GM23338 (cell line): ENCODE data around the gene WWOX. TPM values are rescaled to one million over a fixed set of nuclear protein-coding genes. Genes with fewer than 3 reads are reported as not detected.

ENCODE experiments used
- ATAC-seq: fragments of 200-7000 bp; cut with Tn5 transposase; 3 replicates; pipeline ENCODE4 v1.9.1; 2020
- DNase-seq: peaks from one replicate; pipeline ENCODE4 v3.0.0-alpha.2; 2015; ENCODE audit warnings: low spot score
- H2AFZ ChIP-seq: fragments of 200-600 bp; sonication (generic); 2 replicates; pipeline ENCODE4 v1.8.0; 2016; ENCODE audit warnings: antibody characterized with exemption, mild to moderate bottlenecking, moderate library complexity
- H3F3A ChIP-seq: fragments of 200-600 bp; sonication (generic); replicated peaks from 2 replicates; pipeline ENCODE4 v1.8.0; 2017; ENCODE audit warnings: antibody characterized with exemption, mixed run types, low read depth
- H3K27ac ChIP-seq: fragments of 200-600 bp; sonication (generic); 2 replicates; pipeline ENCODE4 v1.6.1; 2016; ENCODE audit warnings: low read depth
- H3K27me3 ChIP-seq: fragments of 200-600 bp; sonication (generic); 2 replicates; pipeline ENCODE4 v1.8.0; 2016; ENCODE audit warnings: mild to moderate bottlenecking, mixed run types, moderate library complexity; ENCODE audit not compliant: insufficient read depth
- H3K36me3 ChIP-seq: fragments of 200-600 bp; sonication (generic); 2 replicates; pipeline ENCODE4 v1.8.0; 2016; ENCODE audit warnings: mild to moderate bottlenecking; ENCODE audit not compliant: insufficient read depth
- H3K4me1 ChIP-seq: fragments of 200-600 bp; sonication (generic); 2 replicates; pipeline ENCODE4 v1.8.0; 2016; ENCODE audit warnings: mild to moderate bottlenecking, moderate library complexity; ENCODE audit not compliant: insufficient read depth
- H3K4me2 ChIP-seq: fragments of 200-600 bp; sonication (generic); 2 replicates; pipeline ENCODE4 v1.7.1; 2017; ENCODE audit warnings: mixed run types
- H3K4me3 ChIP-seq: fragments of 200-600 bp; sonication (generic); 2 replicates; pipeline ENCODE4 v1.6.1; 2016; ENCODE audit warnings: mixed run types
- H3K79me2 ChIP-seq: fragments of 200-600 bp; sonication (generic); replicated peaks from 2 replicates; pipeline ENCODE4 v1.8.0; 2017; ENCODE audit warnings: mild to moderate bottlenecking; ENCODE audit not compliant: insufficient read depth
- H3K9me2 ChIP-seq: fragments of 200-600 bp; sonication (generic); 2 replicates; pipeline ENCODE4 v1.8.0; 2017; ENCODE audit not compliant: insufficient read depth
- H4K20me1 ChIP-seq: fragments of 200-600 bp; sonication (generic); replicated peaks from 2 replicates; pipeline ENCODE4 v1.8.0; 2017; ENCODE audit warnings: mild to moderate bottlenecking; ENCODE audit not compliant: insufficient read depth
- H3K27ac Mint-ChIP-seq: 2 replicates; pipeline ENCODE4 v1.8.0; 2020; ENCODE audit warnings: inconsistent platforms, mild to moderate bottlenecking, moderate library complexity, mixed read lengths
- H3K27me3 Mint-ChIP-seq: 3 replicates; pipeline ENCODE4 v1.8.0; 2022; ENCODE audit warnings: low read depth, mild to moderate bottlenecking, moderate library complexity, mixed read lengths, inconsistent platforms; ENCODE audit not compliant: insufficient read depth, poor library complexity
- H3K36me3 Mint-ChIP-seq: 3 replicates; pipeline ENCODE4 v1.8.0; 2021; ENCODE audit warnings: low read depth, mild to moderate bottlenecking, inconsistent platforms, moderate library complexity, mixed read lengths
- H3K4me1 Mint-ChIP-seq: 3 replicates; pipeline ENCODE4 v1.8.0; 2020; ENCODE audit warnings: mild to moderate bottlenecking, inconsistent platforms, mixed read lengths
- H3K4me3 Mint-ChIP-seq: 3 replicates; pipeline ENCODE4 v1.8.0; 2021; ENCODE audit warnings: moderate library complexity, mild to moderate bottlenecking, inconsistent platforms, mixed read lengths
- H3K9me3 Mint-ChIP-seq: 3 replicates; pipeline ENCODE4 v1.8.0; 2020; ENCODE audit warnings: moderate library complexity, mild to moderate bottlenecking, inconsistent platforms, mixed read lengths
- CREB1 ChIP-seq: fragments of 250-450 bp; sonication (Bioruptor Pico); IDR thresholded peaks from 2 replicates; pipeline ENCODE4 v1.5.0; 2020; ENCODE audit warnings: low read depth, mild to moderate bottlenecking, moderate library complexity
- ETS1 ChIP-seq: IDR thresholded peaks from 2 replicates; pipeline ENCODE4 v1.6.1; 2016; ENCODE audit warnings: antibody characterized with exemption
- EZH2 ChIP-seq: fragments of 200-600 bp; sonication (generic); IDR thresholded peaks from one replicate; pipeline ENCODE4 v1.8.0; 2017; ENCODE audit warnings: antibody characterized with exemption, mild to moderate bottlenecking, low read depth; ENCODE audit not compliant: unreplicated experiment
- EZH2phosphoT487 ChIP-seq: fragments of 200-600 bp; sonication (generic); IDR thresholded peaks from one replicate; pipeline ENCODE4 v1.8.1; 2018; ENCODE audit warnings: antibody characterized with exemption; ENCODE audit not compliant: unreplicated experiment
- JUNB ChIP-seq: IDR thresholded peaks from one replicate; pipeline ENCODE4 v1.6.1; 2016; ENCODE audit warnings: antibody characterized with exemption; ENCODE audit not compliant: unreplicated experiment
- NANOG ChIP-seq: IDR thresholded peaks from 2 replicates; pipeline ENCODE4 v1.6.1; 2016; ENCODE audit warnings: antibody characterized with exemption, borderline replicate concordance
- POLR2AphosphoS5 ChIP-seq: IDR thresholded peaks from 2 replicates; pipeline ENCODE4 v1.6.1; 2016; ENCODE audit warnings: antibody characterized with exemption, low read depth
- REST ChIP-seq: IDR thresholded peaks from one replicate; pipeline ENCODE4 v1.6.1; 2018; ENCODE audit warnings: antibody characterized with exemption; ENCODE audit not compliant: unreplicated experiment
- STAT1 ChIP-seq: IDR thresholded peaks from one replicate; pipeline ENCODE4 v1.6.1; 2016; ENCODE audit warnings: antibody characterized with exemption; ENCODE audit not compliant: unreplicated experiment
- ZNF114 ChIP-seq: fragments of 250-450 bp; sonication (Bioruptor Pico); IDR thresholded peaks from 2 replicates; pipeline ENCODE4 v1.5.0; 2020; ENCODE audit warnings: mild to moderate bottlenecking, moderate library complexity
- ZNF331 ChIP-seq: fragments of 250-450 bp; sonication (Bioruptor Pico); IDR thresholded peaks from 2 replicates; pipeline ENCODE4 v1.5.0; 2020; ENCODE audit warnings: low read depth, mild to moderate bottlenecking, moderate library complexity
- polyA plus RNA-seq: library from polyadenylated mRNA; unstranded; fragments of >200 nt; fragmentation: Nextera tagmentation; extraction: Ambion mirVana; gene quantifications from 2 replicates; pipeline ENCODE4 v1.2.1, GENCODE V29; 2016
- total RNA-seq: library from RNA; depleted of rRNA; stranded (reverse); fragments of >200 nt; shearing (Covaris generic); gene quantifications from 2 replicates; pipeline ENCODE4 v1.2.3, GENCODE V29; 2014
- TF ChIP-seq, protein P1 (sequence below), 2 experiments: fragments of 200-600 bp in 1 of 2; sonication (generic) in 1 of 2; conservative IDR thresholded peaks; 2 replicates each; pipeline versions ENCODE4 v1.5.1 to v1.6.1; 2016 to 2017; ENCODE audit warnings: antibody characterized with exemption in 2 of 2, low read depth in 2 of 2, mild to moderate bottlenecking in 2 of 2, moderate library complexity in 1 of 2
- TF ChIP-seq, protein P2 (sequence below): fragments of 250-450 bp; sonication (Bioruptor Pico); IDR thresholded peaks from 2 replicates; pipeline ENCODE4 v1.5.0; 2020; ENCODE audit warnings: mild to moderate bottlenecking, moderate library complexity

Gene WWOX
- total and polyA plus RNA-seq, 2 experiments from 2014 or later, result 10.0 to 19.3 TPM

- no peak for TF ChIP-seq JUNB
- no peak for TF ChIP-seq REST
- TF ChIP-seq, protein P1, sequence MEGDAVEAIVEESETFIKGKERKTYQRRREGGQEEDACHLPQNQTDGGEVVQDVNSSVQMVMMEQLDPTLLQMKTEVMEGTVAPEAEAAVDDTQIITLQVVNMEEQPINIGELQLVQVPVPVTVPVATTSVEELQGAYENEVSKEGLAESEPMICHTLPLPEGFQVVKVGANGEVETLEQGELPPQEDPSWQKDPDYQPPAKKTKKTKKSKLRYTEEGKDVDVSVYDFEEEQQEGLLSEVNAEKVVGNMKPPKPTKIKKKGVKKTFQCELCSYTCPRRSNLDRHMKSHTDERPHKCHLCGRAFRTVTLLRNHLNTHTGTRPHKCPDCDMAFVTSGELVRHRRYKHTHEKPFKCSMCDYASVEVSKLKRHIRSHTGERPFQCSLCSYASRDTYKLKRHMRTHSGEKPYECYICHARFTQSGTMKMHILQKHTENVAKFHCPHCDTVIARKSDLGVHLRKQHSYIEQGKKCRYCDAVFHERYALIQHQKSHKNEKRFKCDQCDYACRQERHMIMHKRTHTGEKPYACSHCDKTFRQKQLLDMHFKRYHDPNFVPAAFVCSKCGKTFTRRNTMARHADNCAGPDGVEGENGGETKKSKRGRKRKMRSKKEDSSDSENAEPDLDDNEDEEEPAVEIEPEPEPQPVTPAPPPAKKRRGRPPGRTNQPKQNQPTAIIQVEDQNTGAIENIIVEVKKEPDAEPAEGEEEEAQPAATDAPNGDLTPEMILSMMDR (conservative IDR thresholded peaks at IDR 0.05; ENCODE audit: low read depth in 2 of 2), result no peak
- TF ChIP-seq NANOG, result no peak
- TF ChIP-seq, protein P2, sequence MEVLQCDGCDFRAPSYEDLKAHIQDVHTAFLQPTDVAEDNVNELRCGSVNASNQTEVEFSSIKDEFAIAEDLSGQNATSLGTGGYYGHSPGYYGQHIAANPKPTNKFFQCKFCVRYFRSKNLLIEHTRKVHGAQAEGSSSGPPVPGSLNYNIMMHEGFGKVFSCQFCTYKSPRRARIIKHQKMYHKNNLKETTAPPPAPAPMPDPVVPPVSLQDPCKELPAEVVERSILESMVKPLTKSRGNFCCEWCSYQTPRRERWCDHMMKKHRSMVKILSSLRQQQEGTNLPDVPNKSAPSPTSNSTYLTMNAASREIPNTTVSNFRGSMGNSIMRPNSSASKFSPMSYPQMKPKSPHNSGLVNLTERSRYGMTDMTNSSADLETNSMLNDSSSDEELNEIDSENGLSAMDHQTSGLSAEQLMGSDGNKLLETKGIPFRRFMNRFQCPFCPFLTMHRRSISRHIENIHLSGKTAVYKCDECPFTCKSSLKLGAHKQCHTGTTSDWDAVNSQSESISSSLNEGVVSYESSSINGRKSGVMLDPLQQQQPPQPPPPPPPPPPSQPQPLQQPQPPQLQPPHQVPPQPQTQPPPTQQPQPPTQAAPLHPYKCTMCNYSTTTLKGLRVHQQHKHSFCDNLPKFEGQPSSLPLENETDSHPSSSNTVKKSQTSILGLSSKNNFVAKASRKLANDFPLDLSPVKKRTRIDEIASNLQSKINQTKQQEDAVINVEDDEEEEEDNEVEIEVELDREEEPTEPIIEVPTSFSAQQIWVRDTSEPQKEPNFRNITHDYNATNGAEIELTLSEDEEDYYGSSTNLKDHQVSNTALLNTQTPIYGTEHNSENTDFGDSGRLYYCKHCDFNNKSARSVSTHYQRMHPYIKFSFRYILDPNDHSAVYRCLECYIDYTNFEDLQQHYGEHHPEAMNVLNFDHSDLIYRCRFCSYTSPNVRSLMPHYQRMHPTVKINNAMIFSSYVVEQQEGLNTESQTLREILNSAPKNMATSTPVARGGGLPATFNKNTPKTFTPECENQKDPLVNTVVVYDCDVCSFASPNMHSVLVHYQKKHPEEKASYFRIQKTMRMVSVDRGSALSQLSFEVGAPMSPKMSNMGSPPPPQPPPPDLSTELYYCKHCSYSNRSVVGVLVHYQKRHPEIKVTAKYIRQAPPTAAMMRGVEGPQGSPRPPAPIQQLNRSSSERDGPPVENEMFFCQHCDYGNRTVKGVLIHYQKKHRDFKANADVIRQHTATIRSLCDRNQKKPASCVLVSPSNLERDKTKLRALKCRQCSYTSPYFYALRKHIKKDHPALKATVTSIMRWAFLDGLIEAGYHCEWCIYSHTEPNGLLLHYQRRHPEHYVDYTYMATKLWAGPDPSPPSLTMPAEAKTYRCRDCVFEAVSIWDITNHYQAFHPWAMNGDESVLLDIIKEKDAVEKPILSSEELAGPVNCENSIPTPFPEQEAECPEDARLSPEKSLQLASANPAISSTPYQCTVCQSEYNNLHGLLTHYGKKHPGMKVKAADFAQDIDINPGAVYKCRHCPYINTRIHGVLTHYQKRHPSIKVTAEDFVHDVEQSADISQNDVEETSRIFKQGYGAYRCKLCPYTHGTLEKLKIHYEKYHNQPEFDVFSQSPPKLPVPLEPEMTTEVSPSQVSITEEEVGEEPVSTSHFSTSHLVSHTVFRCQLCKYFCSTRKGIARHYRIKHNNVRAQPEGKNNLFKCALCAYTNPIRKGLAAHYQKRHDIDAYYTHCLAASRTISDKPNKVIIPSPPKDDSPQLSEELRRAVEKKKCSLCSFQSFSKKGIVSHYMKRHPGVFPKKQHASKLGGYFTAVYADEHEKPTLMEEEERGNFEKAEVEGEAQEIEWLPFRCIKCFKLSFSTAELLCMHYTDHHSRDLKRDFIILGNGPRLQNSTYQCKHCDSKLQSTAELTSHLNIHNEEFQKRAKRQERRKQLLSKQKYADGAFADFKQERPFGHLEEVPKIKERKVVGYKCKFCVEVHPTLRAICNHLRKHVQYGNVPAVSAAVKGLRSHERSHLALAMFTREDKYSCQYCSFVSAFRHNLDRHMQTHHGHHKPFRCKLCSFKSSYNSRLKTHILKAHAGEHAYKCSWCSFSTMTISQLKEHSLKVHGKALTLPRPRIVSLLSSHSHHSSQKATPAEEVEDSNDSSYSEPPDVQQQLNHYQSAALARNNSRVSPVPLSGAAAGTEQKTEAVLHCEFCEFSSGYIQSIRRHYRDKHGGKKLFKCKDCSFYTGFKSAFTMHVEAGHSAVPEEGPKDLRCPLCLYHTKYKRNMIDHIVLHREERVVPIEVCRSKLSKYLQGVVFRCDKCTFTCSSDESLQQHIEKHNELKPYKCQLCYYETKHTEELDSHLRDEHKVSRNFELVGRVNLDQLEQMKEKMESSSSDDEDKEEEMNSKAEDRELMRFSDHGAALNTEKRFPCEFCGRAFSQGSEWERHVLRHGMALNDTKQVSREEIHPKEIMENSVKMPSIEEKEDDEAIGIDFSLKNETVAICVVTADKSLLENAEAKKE, result no peak
- TF ChIP-seq POLR2AphosphoS5, result no peak
- no peak for TF ChIP-seq ETS1
- TF ChIP-seq EZH2, result no peak
- no peak for TF ChIP-seq STAT1
- no peak for TF ChIP-seq CREB1
- TF ChIP-seq EZH2phosphoT487, result no peak
- no peak for TF ChIP-seq ZNF331
- no peak for TF ChIP-seq ZNF114 (CRISPR knock-in tag)
- DNase-seq, result no peak
- H3K4me3 Mint-ChIP-seq, result no peak overlapping the region
- no peak overlapping the region for H3K27ac Mint-ChIP-seq
- Histone ChIP-seq H3K4me3 (no peak overlapping the region), H4K20me1 (no peaks in the 10 kb centered on the region), H3K4me2 (no peak overlapping the region), H3K79me2 (no peaks in the 10 kb centered on the region), H3K4me1 (peaks cover 8% of the 10 kb centered on the region; the same call in 1 of the 2 replicates), H3K27me3 (no peaks in the 10 kb centered on the region), H3K27ac (no peak overlapping the region), H3F3A (no peaks in the 10 kb centered on the region), H3K9me2 (peaks cover 7% of the 10 kb centered on the region; the same call in 1 of the 2 replicates), H2AFZ (0 out of 2 replicates have a peak overlapping the region, but pooled peaks have one; percentile 28), H3K36me3 (no peaks in the 10 kb centered on the region; the same call in 1 of the 2 replicates)
- peaks cover 15% of the 10 kb centered on the region for H3K9me3 Mint-ChIP-seq
- peaks cover 21% of the 10 kb centered on the region for H3K4me1 Mint-ChIP-seq
- peaks cover 13% of the 10 kb centered on the region for H3K36me3 Mint-ChIP-seq
- no peak for ATAC-seq
- H3K27me3 Mint-ChIP-seq, result no peaks in the 10 kb centered on the region
Measured at GRCh38 chr16:79164388-79164995, 1065.0 kb downstream of the WWOX start.
